ENCODE results near the gene NKTR. TPM values are rescaled to one million over a fixed set of nuclear protein-coding genes. Genes with fewer than 3 reads are reported as not detected.

The NKTR gene
- total and polyA plus RNA-seq, 2 of the 13 experiments (the other 11 are each of a cell fraction or from before 2014, with no cell fraction given): 41.3 to 59.6 TPM

- TF ChIP-seq NCOR1 (IDR thresholded peaks at IDR 0.05; ENCODE audit: borderline replicate concordance, low read length): 0 out of 2 replicates have a peak, but pooled peaks have one; percentile 3
- no peak for TF ChIP-seq KMT2B (CRISPR knock-in tag; IDR thresholded peaks at IDR 0.05)
- no peak for TF ChIP-seq ZNF570 (CRISPR knock-in tag; IDR thresholded peaks at IDR 0.05; ENCODE audit: borderline replicate concordance)
- TF ChIP-seq, protein P1, sequence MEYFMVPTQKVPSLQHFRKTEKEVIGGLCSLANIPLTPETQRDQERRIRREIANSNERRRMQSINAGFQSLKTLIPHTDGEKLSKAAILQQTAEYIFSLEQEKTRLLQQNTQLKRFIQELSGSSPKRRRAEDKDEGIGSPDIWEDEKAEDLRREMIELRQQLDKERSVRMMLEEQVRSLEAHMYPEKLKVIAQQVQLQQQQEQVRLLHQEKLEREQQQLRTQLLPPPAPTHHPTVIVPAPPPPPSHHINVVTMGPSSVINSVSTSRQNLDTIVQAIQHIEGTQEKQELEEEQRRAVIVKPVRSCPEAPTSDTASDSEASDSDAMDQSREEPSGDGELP (IDR thresholded peaks at IDR 0.05; ENCODE audit: borderline replicate concordance, low read depth): 0 out of 2 replicates have a peak, but pooled peaks have one; percentile 15
- 0 out of 2 replicates have a peak, but pooled peaks have one; percentile 22 for TF ChIP-seq ZNF354B (CRISPR knock-in tag; IDR thresholded peaks at IDR 0.05)
- 0 out of 2 replicates have a peak, but pooled peaks have one; percentile 3 for TF ChIP-seq WIZ (CRISPR knock-in tag; IDR thresholded peaks at IDR 0.05)
- TF ChIP-seq MZF1 (CRISPR knock-in tag; IDR thresholded peaks at IDR 0.05; ENCODE audit: borderline replicate concordance): no peak
- no peak for TF ChIP-seq ZNF777 (CRISPR knock-in tag; IDR thresholded peaks at IDR 0.05)
- TF ChIP-seq ZNF615 (CRISPR knock-in tag; IDR thresholded peaks at IDR 0.05; ENCODE audit: borderline replicate concordance): no peak
- TF ChIP-seq ZNF513 (CRISPR knock-in tag; conservative IDR thresholded peaks at IDR 0.05): 0 out of 2 replicates have a peak, but pooled peaks have one; percentile 32
- TF ChIP-seq, protein P2, sequence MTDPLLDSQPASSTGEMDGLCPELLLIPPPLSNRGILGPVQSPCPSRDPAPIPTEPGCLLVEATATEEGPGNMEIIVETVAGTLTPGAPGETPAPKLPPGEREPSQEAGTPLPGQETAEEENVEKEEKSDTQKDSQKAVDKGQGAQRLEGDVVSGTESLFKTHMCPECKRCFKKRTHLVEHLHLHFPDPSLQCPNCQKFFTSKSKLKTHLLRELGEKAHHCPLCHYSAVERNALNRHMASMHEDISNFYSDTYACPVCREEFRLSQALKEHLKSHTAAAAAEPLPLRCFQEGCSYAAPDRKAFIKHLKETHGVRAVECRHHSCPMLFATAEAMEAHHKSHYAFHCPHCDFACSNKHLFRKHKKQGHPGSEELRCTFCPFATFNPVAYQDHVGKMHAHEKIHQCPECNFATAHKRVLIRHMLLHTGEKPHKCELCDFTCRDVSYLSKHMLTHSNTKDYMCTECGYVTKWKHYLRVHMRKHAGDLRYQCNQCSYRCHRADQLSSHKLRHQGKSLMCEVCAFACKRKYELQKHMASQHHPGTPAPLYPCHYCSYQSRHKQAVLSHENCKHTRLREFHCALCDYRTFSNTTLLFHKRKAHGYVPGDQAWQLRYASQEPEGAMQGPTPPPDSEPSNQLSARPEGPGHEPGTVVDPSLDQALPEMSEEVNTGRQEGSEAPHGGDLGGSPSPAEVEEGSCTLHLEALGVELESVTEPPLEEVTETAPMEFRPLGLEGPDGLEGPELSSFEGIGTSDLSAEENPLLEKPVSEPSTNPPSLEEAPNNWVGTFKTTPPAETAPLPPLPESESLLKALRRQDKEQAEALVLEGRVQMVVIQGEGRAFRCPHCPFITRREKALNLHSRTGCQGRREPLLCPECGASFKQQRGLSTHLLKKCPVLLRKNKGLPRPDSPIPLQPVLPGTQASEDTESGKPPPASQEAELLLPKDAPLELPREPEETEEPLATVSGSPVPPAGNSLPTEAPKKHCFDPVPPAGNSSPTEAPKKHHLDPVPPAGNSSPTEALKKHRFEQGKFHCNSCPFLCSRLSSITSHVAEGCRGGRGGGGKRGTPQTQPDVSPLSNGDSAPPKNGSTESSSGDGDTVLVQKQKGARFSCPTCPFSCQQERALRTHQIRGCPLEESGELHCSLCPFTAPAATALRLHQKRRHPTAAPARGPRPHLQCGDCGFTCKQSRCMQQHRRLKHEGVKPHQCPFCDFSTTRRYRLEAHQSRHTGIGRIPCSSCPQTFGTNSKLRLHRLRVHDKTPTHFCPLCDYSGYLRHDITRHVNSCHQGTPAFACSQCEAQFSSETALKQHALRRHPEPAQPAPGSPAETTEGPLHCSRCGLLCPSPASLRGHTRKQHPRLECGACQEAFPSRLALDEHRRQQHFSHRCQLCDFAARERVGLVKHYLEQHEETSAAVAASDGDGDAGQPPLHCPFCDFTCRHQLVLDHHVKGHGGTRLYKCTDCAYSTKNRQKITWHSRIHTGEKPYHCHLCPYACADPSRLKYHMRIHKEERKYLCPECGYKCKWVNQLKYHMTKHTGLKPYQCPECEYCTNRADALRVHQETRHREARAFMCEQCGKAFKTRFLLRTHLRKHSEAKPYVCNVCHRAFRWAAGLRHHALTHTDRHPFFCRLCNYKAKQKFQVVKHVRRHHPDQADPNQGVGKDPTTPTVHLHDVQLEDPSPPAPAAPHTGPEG (CRISPR knock-in tag; IDR thresholded peaks at IDR 0.05): no peak; the same call in 1 of the 2 replicates
- TF ChIP-seq ZNF510 (CRISPR knock-in tag; IDR thresholded peaks at IDR 0.05; ENCODE audit: low read depth): 0 out of 2 replicates have a peak, but pooled peaks have one; percentile 44
- no peak for TF ChIP-seq NFYB (CRISPR knock-in tag; IDR thresholded peaks at IDR 0.05)
- TF ChIP-seq ZBTB8A (CRISPR knock-in tag; IDR thresholded peaks at IDR 0.05; ENCODE audit: borderline replicate concordance, low read depth): no peak
- TF ChIP-seq ZNF790 (CRISPR knock-in tag; IDR thresholded peaks at IDR 0.05; ENCODE audit: borderline replicate concordance): no peak
- no peak for TF ChIP-seq ZNF747 (CRISPR knock-in tag; IDR thresholded peaks at IDR 0.05; ENCODE audit: borderline replicate concordance)
- 0 out of 2 replicates have a peak, but pooled peaks have one; percentile 4 for TF ChIP-seq PHF21A (CRISPR knock-in tag; IDR thresholded peaks at IDR 0.05)
- no peak for TF ChIP-seq HDAC6 (IDR thresholded peaks at IDR 0.05; ENCODE audit: low read depth, low read length)
These were observed 9.3 kb upstream of the NKTR start (continued) for GRCh38 chr3:42590989-42591756.
